ENCODE results near the gene RUNX1. TPM values are rescaled to one million over a fixed set of nuclear protein-coding genes. Genes with fewer than 3 reads are reported as not detected.

The RUNX1 gene
- total RNA-seq, 6 experiments from 2014 or later: 2.9 to 18.3 (median 4.3) TPM

GRCh38 chr21:34770576-34770975, 278.5 kb downstream of the RUNX1 start:
- 89% methylated on average over 4 of the region's 4 CpGs for WGBS (ENCODE audit: insufficient coverage, low coverage, low lambda C conversion rate, missing lambda C conversion rate)
- Histone ChIP-seq H3K4me3 (no peak overlapping the region), H3K36me3 (no peaks in the 10 kb centered on the region), H3K4me1 (peaks cover 0 to 6% (median 0%) of the 10 kb centered on the region in 4 donors), H3K9me3 (no peaks in the 10 kb centered on the region), H3K27me3 (no peaks in the 10 kb centered on the region), H3K27ac (no peak overlapping the region)
- DNase-seq: no peak
- TF ChIP-seq CTCF (IDR thresholded peaks at IDR 0.05) (no peak), POLR2A (IDR thresholded peaks at IDR 0.05) (no peak)
- no peak for ATAC-seq
- intact Hi-C loops (cut with DNase I): no loop called here

- WGBS (ENCODE audit: insufficient coverage, low coverage, low lambda C conversion rate, missing lambda C conversion rate): 100% methylated on average over 3 of the region's 3 CpGs
- H3K27ac ChIP-seq: no peak overlapping the region
- TF ChIP-seq CTCF (IDR thresholded peaks at IDR 0.05) (no peak), POLR2A (IDR thresholded peaks at IDR 0.05) (no peak)
- ATAC-seq: no peak
- no peaks in the 10 kb centered on the region for H3K9me3 ChIP-seq
- H3K4me1 ChIP-seq: no peaks in the 10 kb centered on the region
- H3K4me3 ChIP-seq: no peak overlapping the region
- H3K27me3 ChIP-seq: no peaks in the 10 kb centered on the region
- intact Hi-C loops (cut with DNase I): no loop called here
- no peaks in the 10 kb centered on the region for H3K36me3 ChIP-seq
- DNase-seq: no peak
Observed at GRCh38 chr21:34768326-34768725, 280.8 kb downstream of the RUNX1 start.

GRCh38 chr21:34766862-34767261, 282.2 kb downstream of the RUNX1 start:
- TF ChIP-seq POLR2A (IDR thresholded peaks at IDR 0.05) (no peak), CTCF (IDR thresholded peaks at IDR 0.05) (no peak)
- H3K4me3 ChIP-seq: no peak overlapping the region
- DNase-seq (no peak), ATAC-seq (no peak)
- H3K9me3 ChIP-seq: no peaks in the 10 kb centered on the region
- H3K36me3 ChIP-seq: no peaks in the 10 kb centered on the region
- intact Hi-C loops (cut with DNase I): no loop called here
- H3K27ac ChIP-seq: no peak overlapping the region
- WGBS (ENCODE audit: insufficient coverage, low coverage, low lambda C conversion rate, missing lambda C conversion rate): 73% methylated on average over 2 of the region's 3 CpGs
- H3K27me3 ChIP-seq: no peaks in the 10 kb centered on the region
- no peaks in the 10 kb centered on the region for H3K4me1 ChIP-seq

GRCh38 chr21:34765619-34766018, 283.5 kb downstream of the RUNX1 start:
- DNase-seq (no peak), ATAC-seq (no peak)
- Histone ChIP-seq H3K4me3 (no peak overlapping the region), H3K27ac (no peak overlapping the region), H3K36me3 (no peaks in the 10 kb centered on the region), H3K27me3 (no peaks in the 10 kb centered on the region), H3K9me3 (no peaks in the 10 kb centered on the region), H3K4me1 (no peaks in the 10 kb centered on the region)
- intact Hi-C loops (cut with DNase I): no loop called here
- WGBS (ENCODE audit: insufficient coverage, low coverage, low lambda C conversion rate, missing lambda C conversion rate): 96% methylated on average over 4 of the region's 4 CpGs
- no peak for TF ChIP-seq CTCF (IDR thresholded peaks at IDR 0.05)
- no peak for TF ChIP-seq POLR2A (IDR thresholded peaks at IDR 0.05)

GRCh38 chr21:34764715-34765284, 284.3 kb downstream of the RUNX1 start:
- Histone ChIP-seq H3K9me3 (no peaks in the 10 kb centered on the region), H3K27me3 (no peaks in the 10 kb centered on the region), H3K4me1 (no peaks in the 10 kb centered on the region), H3K4me3 (no peak overlapping the region), H3K27ac (no peak overlapping the region), H3K36me3 (no peaks in the 10 kb centered on the region)
- intact Hi-C loops (cut with DNase I): no loop called here
- no peak for ATAC-seq
- no peak for DNase-seq
- TF ChIP-seq CTCF (IDR thresholded peaks at IDR 0.05) (no peak), POLR2A (IDR thresholded peaks at IDR 0.05) (no peak)
- 62% methylated on average over 3 of the region's 3 CpGs for WGBS (ENCODE audit: insufficient coverage, low coverage, low lambda C conversion rate, missing lambda C conversion rate)

Measured in right lobe of liver (tissue), 6 donors.